Tibial nerve (tissue), 4 donors: ENCODE measurements around the gene ULK1.

Source experiments
- EP300 ChIP-seq, 2 donors: sonication (generic); formaldehyde crosslinking; IDR thresholded peaks; one replicate each; pipeline ENCODE4 v1.6.1; 2017; ENCODE audit warnings: antibody characterized with exemption in 2 of 2, mild to moderate bottlenecking in 1 of 2
- POLR2A ChIP-seq, 2 donors: fragments of 450-650 bp; IDR thresholded peaks; one replicate each; pipeline ENCODE4 v1.6.1; 2017; ENCODE audit warnings: antibody characterized with exemption in 2 of 2, mild to moderate bottlenecking in 2 of 2, moderate library complexity in 2 of 2
- TF ChIP-seq, protein P1 (sequence below), 5 experiments: fragments of 200-600 bp in 3 of 5; fragments of 450-650 bp in 2 of 5; sonication (generic) in 3 of 5; IDR thresholded peaks; one replicate each; pipeline ENCODE4 v1.5.1; 2016 to 2019; ENCODE audit warnings: antibody characterized with exemption in 5 of 5, mild to moderate bottlenecking in 3 of 5, moderate library complexity in 2 of 5

DNA sequence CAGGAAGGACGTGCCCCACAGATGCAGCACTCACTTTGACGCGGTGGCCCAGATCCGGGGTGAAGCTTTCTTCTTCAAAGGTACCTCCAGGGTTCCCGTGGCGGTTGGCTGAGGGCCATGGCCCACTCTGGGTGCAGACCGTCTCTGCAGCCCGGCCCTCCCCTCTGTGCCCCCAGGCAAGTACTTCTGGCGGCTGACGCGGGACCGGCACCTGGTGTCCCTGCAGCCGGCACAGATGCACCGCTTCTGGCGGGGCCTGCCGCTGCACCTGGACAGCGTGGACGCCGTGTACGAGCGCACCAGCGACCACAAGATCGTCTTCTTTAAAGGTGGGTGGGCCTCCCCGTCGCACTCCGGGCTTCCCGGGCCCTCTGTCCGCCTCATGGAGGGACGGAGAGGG, 49.3 kb upstream of the ULK1 start:
- TF ChIP-seq, protein P1, sequence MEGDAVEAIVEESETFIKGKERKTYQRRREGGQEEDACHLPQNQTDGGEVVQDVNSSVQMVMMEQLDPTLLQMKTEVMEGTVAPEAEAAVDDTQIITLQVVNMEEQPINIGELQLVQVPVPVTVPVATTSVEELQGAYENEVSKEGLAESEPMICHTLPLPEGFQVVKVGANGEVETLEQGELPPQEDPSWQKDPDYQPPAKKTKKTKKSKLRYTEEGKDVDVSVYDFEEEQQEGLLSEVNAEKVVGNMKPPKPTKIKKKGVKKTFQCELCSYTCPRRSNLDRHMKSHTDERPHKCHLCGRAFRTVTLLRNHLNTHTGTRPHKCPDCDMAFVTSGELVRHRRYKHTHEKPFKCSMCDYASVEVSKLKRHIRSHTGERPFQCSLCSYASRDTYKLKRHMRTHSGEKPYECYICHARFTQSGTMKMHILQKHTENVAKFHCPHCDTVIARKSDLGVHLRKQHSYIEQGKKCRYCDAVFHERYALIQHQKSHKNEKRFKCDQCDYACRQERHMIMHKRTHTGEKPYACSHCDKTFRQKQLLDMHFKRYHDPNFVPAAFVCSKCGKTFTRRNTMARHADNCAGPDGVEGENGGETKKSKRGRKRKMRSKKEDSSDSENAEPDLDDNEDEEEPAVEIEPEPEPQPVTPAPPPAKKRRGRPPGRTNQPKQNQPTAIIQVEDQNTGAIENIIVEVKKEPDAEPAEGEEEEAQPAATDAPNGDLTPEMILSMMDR (IDR thresholded peaks at IDR 0.05) = no peak
- TF ChIP-seq POLR2A (IDR thresholded peaks at IDR 0.05) (no peak), EP300 (IDR thresholded peaks at IDR 0.05) (no peak)
